Head of caudate nucleus (tissue), 42 donors: ENCODE measurements around the gene PNMA3.
"Not testable (repeated sequence)": the region's sequence is repeated elsewhere in the genome, so short reads cannot be mapped to it uniquely, and the experiment has no call there.

ENCODE experiments used
- DNase-seq, 42 donors: peaks; one replicate each; pipeline versions ENCODE4 v3.0.0 to v3.0.0-alpha.2; 2020 to 2021; ENCODE audit warnings: mixed read lengths in 7 of 42
- intact Hi-C: fragments of 100-400 bp; cut with DNase I; formaldehyde crosslinking; loops from one replicate; pipeline ENCODE4 v1.15.0; 2022

The PNMA3 gene

DNA sequence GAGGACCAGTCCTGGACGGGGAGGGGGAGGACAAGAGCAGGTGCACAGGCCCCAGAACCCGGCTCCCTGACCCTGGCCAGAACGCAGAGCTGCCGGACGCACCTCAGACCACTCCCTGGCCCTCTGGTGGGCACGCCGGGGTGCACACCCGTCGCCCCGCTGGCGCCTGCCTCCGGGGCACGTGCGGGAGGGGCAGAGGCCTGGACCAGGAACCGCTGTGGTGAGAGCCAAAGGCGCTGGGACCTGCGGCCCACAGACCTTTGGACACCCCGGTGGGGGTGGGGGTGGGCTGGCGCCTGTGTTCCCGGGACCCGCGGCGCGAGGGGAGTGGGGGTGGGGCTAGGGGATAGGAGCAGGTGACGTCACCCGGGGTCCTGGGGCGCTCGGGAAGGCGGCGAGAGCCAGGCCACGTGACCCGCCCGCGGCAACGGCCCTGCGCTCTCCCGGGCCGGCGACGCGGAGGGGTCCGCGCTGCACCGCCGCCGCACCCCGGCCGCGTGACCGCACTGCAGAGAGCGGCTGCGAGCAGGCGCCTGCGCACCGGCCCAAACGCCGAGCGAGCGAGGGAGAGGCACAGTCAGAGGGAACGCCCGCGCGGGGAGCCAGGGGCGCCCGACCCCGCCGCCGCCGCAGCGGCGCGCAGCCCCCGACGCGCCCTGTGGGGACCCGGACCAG, 15.8 kb downstream of the PNMA3 start, which contains the start of gene PNMA6A:
Gene PNMA6A, plus strand, starts transcription at position 546 of the 675 bp plus-strand sequence. CDS start 609 bp downstream, outside the sequence.
- DNase-seq, intact Hi-C loops: not testable (repeated sequence)

DNA sequence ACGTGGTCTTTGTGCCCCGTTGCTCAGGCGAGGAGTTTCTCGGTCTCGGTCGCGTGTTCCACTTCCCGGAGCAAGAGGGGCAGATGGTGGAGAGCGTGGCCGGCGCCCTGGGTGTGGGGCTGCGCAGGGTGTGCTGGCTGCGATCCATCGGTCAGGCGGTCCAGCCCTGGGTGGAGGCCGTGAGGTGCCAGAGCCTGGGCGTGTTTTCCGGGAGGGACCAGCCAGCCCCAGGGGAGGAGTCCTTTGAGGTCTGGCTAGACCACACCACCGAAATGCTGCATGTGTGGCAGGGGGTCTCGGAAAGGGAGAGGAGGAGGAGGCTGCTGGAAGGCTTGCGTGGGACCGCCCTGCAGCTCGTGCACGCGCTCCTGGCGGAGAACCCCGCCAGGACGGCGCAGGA, 17.1 kb downstream of the PNMA3 start:
- intact Hi-C loops, DNase-seq: not testable (repeated sequence)

DNA sequence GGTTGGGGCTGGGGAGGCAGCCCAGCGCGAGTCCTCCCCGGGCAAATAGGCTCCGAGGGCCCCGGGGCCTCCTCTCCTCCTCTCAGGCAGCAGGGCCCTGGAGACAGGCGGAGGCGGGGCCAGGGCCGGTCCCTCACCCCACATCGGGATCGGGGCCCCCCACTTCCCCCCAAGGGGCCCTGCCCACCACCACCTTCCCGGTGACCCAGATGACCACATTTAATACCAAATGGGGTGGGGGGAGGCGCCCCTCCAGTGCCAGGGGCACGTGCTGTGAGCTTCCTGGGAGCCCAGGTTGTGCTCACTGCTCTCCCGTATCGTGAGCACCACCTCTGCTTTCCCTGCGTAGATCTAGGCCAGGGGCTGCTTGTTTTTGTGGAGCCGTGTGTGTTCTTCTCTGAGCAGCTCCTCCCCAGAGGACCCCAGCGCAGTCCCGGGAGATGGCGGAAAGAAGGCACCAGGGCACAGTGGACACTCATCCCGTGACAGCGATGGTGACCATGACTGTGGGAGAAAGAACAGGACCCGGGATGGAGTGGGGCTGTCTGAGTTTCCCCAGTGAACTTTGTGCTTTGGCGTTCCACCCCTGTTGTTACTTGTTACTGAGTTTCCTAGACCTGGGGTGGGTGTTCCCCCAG, 18.1 kb downstream of the PNMA3 start:
- intact Hi-C loops = no loop called here
- no peak for DNase-seq

DNA sequence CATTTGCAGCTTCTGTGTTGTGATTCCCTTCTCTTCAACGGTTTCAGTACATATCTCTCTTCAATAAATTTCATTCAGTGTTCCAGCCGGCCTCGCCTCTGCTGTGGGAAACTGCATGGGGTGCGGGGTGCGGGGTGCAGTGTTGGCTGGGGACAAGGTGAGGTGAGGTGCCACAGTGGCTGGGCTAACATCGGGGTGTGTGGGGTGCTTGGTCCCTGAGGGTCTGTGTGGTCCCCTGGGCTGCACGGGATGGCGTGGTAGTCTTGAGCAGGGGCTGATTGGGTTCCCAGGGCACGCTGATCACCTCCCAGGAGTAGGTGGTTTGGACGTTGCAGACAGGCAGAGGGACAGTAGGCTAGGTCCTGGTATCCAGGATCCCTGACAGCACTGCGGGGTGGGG, 18.7 kb downstream of the PNMA3 start:
- intact Hi-C loops = no loop called here
- no peak for DNase-seq

DNA sequence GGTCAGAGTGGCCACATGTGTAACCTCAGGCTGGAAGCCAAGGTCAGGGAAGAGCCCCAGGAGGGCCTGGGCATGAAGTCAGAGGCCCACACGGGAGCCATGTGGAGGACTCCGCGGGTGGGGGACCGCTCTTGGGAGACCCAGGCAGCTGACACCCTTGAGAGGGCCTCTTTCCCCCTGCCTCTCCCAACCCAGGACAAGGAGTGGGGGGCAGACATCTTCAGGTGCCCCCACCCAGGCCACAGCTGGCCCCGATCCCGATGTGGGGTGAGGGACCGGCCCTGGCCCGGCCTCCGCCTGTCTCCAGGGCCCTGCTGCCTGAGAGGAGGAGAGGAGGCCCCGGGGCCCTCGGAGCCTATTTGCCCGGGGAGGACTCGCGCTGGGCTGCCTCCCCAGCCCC, 19.1 kb downstream of the PNMA3 start:
- intact Hi-C loops = no loop called here
- no peak for DNase-seq

DNA sequence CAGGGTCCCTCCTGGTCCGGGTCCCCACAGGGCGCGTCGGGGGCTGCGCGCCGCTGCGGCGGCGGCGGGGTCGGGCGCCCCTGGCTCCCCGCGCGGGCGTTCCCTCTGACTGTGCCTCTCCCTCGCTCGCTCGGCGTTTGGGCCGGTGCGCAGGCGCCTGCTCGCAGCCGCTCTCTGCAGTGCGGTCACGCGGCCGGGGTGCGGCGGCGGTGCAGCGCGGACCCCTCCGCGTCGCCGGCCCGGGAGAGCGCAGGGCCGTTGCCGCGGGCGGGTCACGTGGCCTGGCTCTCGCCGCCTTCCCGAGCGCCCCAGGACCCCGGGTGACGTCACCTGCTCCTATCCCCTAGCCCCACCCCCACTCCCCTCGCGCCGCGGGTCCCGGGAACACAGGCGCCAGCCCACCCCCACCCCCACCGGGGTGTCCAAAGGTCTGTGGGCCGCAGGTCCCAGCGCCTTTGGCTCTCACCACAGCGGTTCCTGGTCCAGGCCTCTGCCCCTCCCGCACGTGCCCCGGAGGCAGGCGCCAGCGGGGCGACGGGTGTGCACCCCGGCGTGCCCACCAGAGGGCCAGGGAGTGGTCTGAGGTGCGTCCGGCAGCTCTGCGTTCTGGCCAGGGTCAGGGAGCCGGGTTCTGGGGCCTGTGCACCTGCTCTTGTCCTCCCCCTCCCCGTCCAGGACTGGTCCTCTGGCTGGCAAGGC, 21.3 kb downstream of the PNMA3 start:
- intact Hi-C loops, DNase-seq: not testable (repeated sequence)

DNA sequence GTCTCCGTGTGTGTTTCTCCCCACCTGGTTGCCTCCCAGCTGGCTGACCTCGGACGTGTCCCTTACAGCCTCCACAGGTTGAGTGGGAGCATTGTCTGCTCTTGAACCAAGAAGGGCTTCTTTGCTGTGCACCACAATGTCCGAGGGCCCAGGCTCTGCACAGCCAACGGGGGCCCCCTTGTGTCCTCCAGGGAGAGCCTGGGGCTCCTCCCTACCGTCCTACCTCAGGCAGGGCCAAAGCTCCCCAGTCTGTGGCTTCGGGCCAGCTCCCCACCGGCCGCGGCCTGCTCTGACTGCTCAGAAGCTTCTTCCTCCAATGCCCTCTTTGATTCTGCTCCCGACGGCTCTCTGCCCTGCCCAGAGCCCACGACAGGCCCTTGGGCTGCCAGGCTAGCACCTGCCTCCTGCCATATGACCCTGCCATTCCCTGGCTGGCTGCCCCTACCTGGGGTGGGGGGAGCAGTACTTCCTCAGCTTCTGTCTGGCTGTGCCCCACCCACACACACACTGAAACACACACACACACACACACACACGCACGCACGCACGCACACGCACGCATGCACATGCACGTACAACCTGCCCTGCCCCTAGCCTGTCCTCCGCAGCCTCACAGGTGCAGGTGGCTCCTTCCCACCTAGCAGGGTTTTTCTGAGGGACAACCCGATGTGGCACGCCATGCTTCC, 27.1 kb downstream of the PNMA3 start:
- intact Hi-C loops, DNase-seq: not testable (repeated sequence)

DNA sequence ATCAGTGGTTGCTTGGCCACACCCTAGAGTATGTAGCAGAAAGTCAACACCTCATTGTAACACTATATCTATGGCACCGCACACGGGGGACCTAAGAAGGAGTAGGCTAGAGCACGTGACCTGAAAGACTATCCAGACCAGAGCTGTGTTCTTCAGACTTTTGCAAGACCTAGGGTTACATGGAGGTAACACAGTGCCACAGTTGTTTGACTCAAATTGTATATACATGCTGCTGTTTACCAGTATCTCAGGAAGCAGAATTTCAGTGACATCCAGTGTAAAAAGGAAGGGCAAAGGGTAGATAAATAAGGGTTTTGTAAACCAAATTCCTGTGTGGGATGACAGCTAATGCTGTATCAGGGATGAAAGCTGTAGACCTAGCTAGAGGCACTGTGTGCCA, 46.1 kb downstream of the PNMA3 start:
- DNase-seq = no peak
- intact Hi-C loops = no loop called here

DNA sequence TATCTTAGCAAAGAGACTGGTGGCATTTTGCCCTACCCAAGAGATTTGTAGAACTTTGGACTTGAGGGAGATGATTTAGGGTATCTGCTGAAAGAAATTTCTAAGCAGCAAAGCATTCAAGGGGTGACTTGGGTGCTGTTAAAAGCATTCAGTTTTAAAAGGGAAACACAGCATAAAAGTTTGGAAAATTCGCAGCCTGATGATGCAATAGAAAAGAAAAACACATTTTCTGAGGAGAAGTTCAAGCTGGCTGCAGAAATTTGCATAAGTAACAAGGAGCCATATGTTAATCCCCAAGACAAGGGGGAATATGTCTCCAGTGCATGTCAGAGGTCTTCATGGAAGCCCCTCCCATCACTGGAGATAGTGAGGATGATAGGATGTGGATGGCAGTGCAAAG, 48.7 kb downstream of the PNMA3 start:
- intact Hi-C loops, DNase-seq: not testable (repeated sequence)

DNA sequence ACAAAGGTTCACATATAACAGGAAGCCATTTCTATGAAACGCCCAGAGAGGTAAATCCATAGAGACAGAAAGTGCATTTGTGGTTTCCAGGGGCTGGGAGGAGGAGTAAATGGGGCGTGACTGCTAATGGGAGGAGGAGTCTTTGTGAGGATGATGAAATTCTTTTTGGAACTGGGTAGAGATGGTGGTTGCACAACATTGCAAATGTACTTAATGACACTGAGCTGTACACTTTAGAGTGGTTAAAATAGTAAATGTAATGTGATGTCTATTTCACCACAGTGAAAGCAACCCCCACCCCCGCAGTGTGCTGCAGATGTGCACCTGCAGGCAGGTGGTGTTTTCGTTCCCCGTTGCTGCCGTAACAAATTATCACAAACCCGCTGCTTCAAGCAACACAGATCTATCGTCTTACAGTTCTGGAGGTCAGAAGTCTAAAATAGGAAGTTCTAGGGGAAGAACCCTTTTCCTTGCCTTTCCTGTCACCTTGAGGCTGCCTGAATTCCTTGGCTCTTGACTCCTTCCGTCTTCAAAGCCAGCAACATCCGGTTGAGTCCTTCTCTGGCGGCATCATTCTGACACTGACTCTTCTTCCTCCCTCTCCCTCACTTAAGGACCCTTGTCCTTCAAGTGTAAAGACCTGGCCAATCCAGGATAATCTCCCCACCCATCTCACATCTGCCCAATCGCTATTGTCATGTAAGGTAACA, 50.0 kb downstream of the PNMA3 start:
- DNase-seq, intact Hi-C loops: not testable (repeated sequence)
